HEK293 (cell line): ENCODE data around the gene TRIM47.

ENCODE experiments used
- CTCF ChIA-PET: fragments of 350-600 bp; formaldehyde crosslinking; extraction: SDS; loops from one replicate; lab custom pipeline; 2021; ENCODE audit warnings: antibody characterized with exemption; lab: Yijun Ruan, JAX
- POLR2A ChIA-PET: fragments of 300-600 bp; formaldehyde crosslinking; extraction: SDS; loops from one replicate; lab custom pipeline; 2020; ENCODE audit warnings: antibody characterized with exemption, inconsistent platforms; lab: Yijun Ruan, JAX
- H3K27ac ChIP-seq: fragments of 200-500 bp; sonication (Bioruptor generic); 2 replicates; pipeline ENCODE4 v1.5.1; 2014; ENCODE audit warnings: low read depth, low read length, control low read depth, inconsistent platforms; ENCODE audit errors: extremely low read depth
- H3K36me3 ChIP-seq, 2 experiments: fragments of 200-500 bp in 1 of 2; sonication (Bioruptor generic) in 1 of 2; 1 replicate in 1 of 2; 2 replicates in 1 of 2; pipeline ENCODE4 v1.5.1; 2014 to 2017; ENCODE audit warnings: inconsistent platforms in 2 of 2, low read length in 2 of 2; ENCODE audit not compliant: control insufficient read depth in 2 of 2, insufficient read depth in 1 of 2
- H3K4me1 ChIP-seq: fragments of 200-500 bp; sonication (Bioruptor generic); 2 replicates; pipeline ENCODE4 v1.5.1; 2014; ENCODE audit warnings: mild to moderate bottlenecking, low read length, inconsistent platforms; ENCODE audit not compliant: control insufficient read depth, insufficient read depth
- H3K4me3 ChIP-seq: 2 replicates; pipeline ENCODE4 v1.5.1; 2011; ENCODE audit warnings: low read depth, mild to moderate bottlenecking, control low read depth, low read length, moderate library complexity
- H3K9me3 ChIP-seq: fragments of 200-500 bp; sonication (Bioruptor generic); 2 replicates; pipeline ENCODE4 v1.5.1; 2014; ENCODE audit warnings: low read depth, low read length, inconsistent platforms; ENCODE audit not compliant: control insufficient read depth, insufficient read depth
- KLF1 ChIP-seq: fragments of 450-650 bp; formaldehyde crosslinking; IDR thresholded peaks from 2 replicates; pipeline ENCODE4 v1.5.1; 2016; ENCODE audit warnings: missing biosample characterization, missing genetic modification characterization
- PATZ1 ChIP-seq: fragments of 450-650 bp; formaldehyde crosslinking; IDR thresholded peaks from 2 replicates; pipeline ENCODE4 v1.5.1; 2016; ENCODE audit warnings: missing biosample characterization, missing genetic modification characterization
- TSHZ1 ChIP-seq: fragments of 450-650 bp; formaldehyde crosslinking; IDR thresholded peaks from 2 replicates; pipeline ENCODE4 v1.5.1; 2016; ENCODE audit warnings: missing biosample characterization, missing genetic modification characterization, borderline replicate concordance
- YY2 ChIP-seq: fragments of 450-650 bp; formaldehyde crosslinking; IDR thresholded peaks from 2 replicates; pipeline ENCODE4 v1.5.1; 2016; ENCODE audit warnings: missing biosample characterization, missing genetic modification characterization
- ZBTB11 ChIP-seq: fragments of 450-650 bp; formaldehyde crosslinking; conservative IDR thresholded peaks from 2 replicates; pipeline ENCODE4 v1.5.1; 2016; ENCODE audit warnings: low read depth, missing biosample characterization, missing genetic modification characterization
- ZBTB17 ChIP-seq: fragments of 450-650 bp; formaldehyde crosslinking; IDR thresholded peaks from 2 replicates; pipeline ENCODE4 v1.5.1; 2016; ENCODE audit warnings: missing biosample characterization, missing genetic modification characterization
- ZBTB20 ChIP-seq: fragments of 450-650 bp; formaldehyde crosslinking; IDR thresholded peaks from 2 replicates; pipeline ENCODE4 v1.5.1; 2016; ENCODE audit warnings: missing biosample characterization, missing genetic modification characterization
- ZBTB6 ChIP-seq: fragments of 450-650 bp; formaldehyde crosslinking; IDR thresholded peaks from 2 replicates; pipeline ENCODE4 v1.5.1; 2017; ENCODE audit warnings: missing biosample characterization, missing genetic modification characterization
- ZNF121 ChIP-seq: fragments of 450-650 bp; formaldehyde crosslinking; IDR thresholded peaks from 2 replicates; pipeline ENCODE4 v1.5.1; 2016; ENCODE audit warnings: missing biosample characterization, missing genetic modification characterization
- ZNF157 ChIP-seq: fragments of 450-650 bp; formaldehyde crosslinking; IDR thresholded peaks from 2 replicates; pipeline ENCODE4 v1.5.1; 2016; ENCODE audit warnings: missing biosample characterization, missing genetic modification characterization
- ZNF24 ChIP-seq: fragments of 450-650 bp; formaldehyde crosslinking; IDR thresholded peaks from 2 replicates; pipeline ENCODE4 v1.5.1; 2016; ENCODE audit warnings: missing biosample characterization, missing genetic modification characterization
- ZNF341 ChIP-seq: fragments of 450-650 bp; formaldehyde crosslinking; IDR thresholded peaks from 2 replicates; pipeline ENCODE4; 2016; ENCODE audit warnings: low read depth, missing biosample characterization, missing genetic modification characterization
- ZNF350 ChIP-seq: fragments of 450-650 bp; formaldehyde crosslinking; IDR thresholded peaks from 2 replicates; pipeline ENCODE4 v1.5.0; 2017; ENCODE audit warnings: missing biosample characterization, mild to moderate bottlenecking, missing genetic modification characterization
- ZNF37A ChIP-seq: fragments of 450-650 bp; IDR thresholded peaks from 2 replicates; pipeline ENCODE4 v1.5.1; 2018; ENCODE audit warnings: missing biosample characterization, missing genetic modification characterization
- ZNF529 ChIP-seq: fragments of 450-650 bp; formaldehyde crosslinking; IDR thresholded peaks from 2 replicates; pipeline ENCODE4 v1.5.1; 2017; ENCODE audit warnings: missing genetic modification characterization, missing biosample characterization; ENCODE audit not compliant: insufficient replicate concordance
- ZNF561 ChIP-seq: fragments of 450-650 bp; IDR thresholded peaks from 2 replicates; pipeline ENCODE4 v1.5.1; 2018; ENCODE audit warnings: missing biosample characterization, missing genetic modification characterization, borderline replicate concordance
- ZNF600 ChIP-seq: fragments of 450-650 bp; formaldehyde crosslinking; IDR thresholded peaks from 2 replicates; pipeline ENCODE4 v1.5.1; 2016; ENCODE audit warnings: missing biosample characterization, missing genetic modification characterization
- ZNF654 ChIP-seq: fragments of 450-650 bp; formaldehyde crosslinking; IDR thresholded peaks from 2 replicates; pipeline ENCODE4 v1.5.1; 2016; ENCODE audit warnings: low read depth, missing biosample characterization, missing genetic modification characterization
- ZNF747 ChIP-seq: fragments of 450-650 bp; formaldehyde crosslinking; IDR thresholded peaks from 2 replicates; pipeline ENCODE4 v1.5.1; 2016; ENCODE audit warnings: missing biosample characterization, missing genetic modification characterization
- ZNF837 ChIP-seq: fragments of 450-650 bp; formaldehyde crosslinking; IDR thresholded peaks from 2 replicates; pipeline ENCODE4 v1.5.1; 2016; ENCODE audit warnings: missing biosample characterization, missing genetic modification characterization
- ZSCAN16 ChIP-seq: fragments of 450-650 bp; formaldehyde crosslinking; IDR thresholded peaks from 2 replicates; pipeline ENCODE4 v1.5.1; 2016; ENCODE audit warnings: missing biosample characterization, missing genetic modification characterization
- ZSCAN30 ChIP-seq: fragments of 450-650 bp; IDR thresholded peaks from 2 replicates; pipeline ENCODE4 v1.5.1; 2018; ENCODE audit warnings: missing biosample characterization, mild to moderate bottlenecking, missing genetic modification characterization, moderate library complexity

The TRIM47 gene

GRCh38 chr17:75896415-75897159 lies 18.2 kb upstream of the TRIM47 start, which contains the start of gene TRIM65 (continued):
- TF ChIP-seq TSHZ1, result no peak
- TF ChIP-seq YY2, result peak; percentile 72; the same call in 1 of the 2 replicates
- no peak for TF ChIP-seq ZNF157 (tag by site-specific recombination)
- TF ChIP-seq ZNF837, result no peak
- peak; percentile 54; the same call in 1 of the 2 replicates for TF ChIP-seq ZSCAN30
- 0 out of 2 replicates have a peak, but pooled peaks have one; percentile 19 for TF ChIP-seq ZNF561 (tag by site-specific recombination)
- TF ChIP-seq ZNF529 (tag by site-specific recombination), result no peak
- no peak for TF ChIP-seq ZNF37A (tag by site-specific recombination)

- POLR2A ChIA-PET, result interaction anchor here (0.6 to 3.2 kb wide), 15 partner anchors 9 to 117 kb away, joined by 3 to 19 read pairs (median 5); partner anchors contain the start of genes MRPL38, TRIM47 and WBP2
- H3K27ac ChIP-seq, result peak overlapping the region; percentile 98; the same call in 1 of the 2 replicates
- peaks cover 10% of the 10 kb centered on the region for H3K4me1 ChIP-seq
- H3K9me3 ChIP-seq, result no peaks in the 10 kb centered on the region
- peak overlapping the region; percentile 28 for H3K4me3 ChIP-seq
- CTCF ChIA-PET, result interaction anchor here (0.6 to 4.3 kb wide), 13 partner anchors 9 to 119 kb away, joined by 3 to 28 read pairs (median 4); partner anchors contain the start of genes MRPL38, TRIM47 and WBP2
- peaks cover 8 to 55% of the 10 kb centered on the region in 2 experiments for H3K36me3 ChIP-seq
- TF ChIP-seq KLF1 (tag by site-specific recombination) (no peak), ZNF350 (tag by site-specific recombination) (no peak), ZNF747 (tag by site-specific recombination) (no peak), ZSCAN16 (no peak), ZNF24 (tag by site-specific recombination) (no peak), ZNF600 (peak; percentile 40; the same call in 1 of the 2 replicates), ZBTB11 (tag by site-specific recombination) (no peak), ZNF654 (no peak), ZNF341 (peak; percentile 60; the same call in 1 of the 2 replicates), ZNF157 (tag by site-specific recombination) (no peak), ZBTB20 (tag by site-specific recombination) (peak; percentile 25; the same call in 1 of the 2 replicates), ZNF121 (no peak), ZBTB17 (0 out of 2 replicates have a peak, but pooled peaks have one; percentile 45), ZBTB6 (peak; percentile 94), PATZ1 (peak; percentile 6; the same call in 1 of the 2 replicates)
Measured at GRCh38 chr17:75895370-75896155, 17.2 kb upstream of the TRIM47 start.
